Glomerular endothelial cell (primary cell): ENCODE measurements around the gene MRPS14. TPM values are rescaled to one million over a fixed set of nuclear protein-coding genes. Genes with fewer than 3 reads are reported as not detected.

Experiments used
- DNase-seq: peaks from one replicate; pipeline ENCODE4 v3.0.0-alpha.2; 2011; ENCODE audit warnings: low read depth, low spot score; ENCODE audit errors: extremely low read depth
- total RNA-seq: library from RNA; depleted of rRNA; stranded (reverse); fragments of >200 nt; gene quantifications from 2 replicates; pipeline ENCODE4 v1.2.3, GENCODE V29; 2015

MRPS14 gene
- total RNA-seq, 1 donor from 2014 or later = 15.1 TPM

- no peak for DNase-seq
Observed at GRCh38 chr1:174988986-174989385, 34.2 kb downstream of the MRPS14 start.

DNA sequence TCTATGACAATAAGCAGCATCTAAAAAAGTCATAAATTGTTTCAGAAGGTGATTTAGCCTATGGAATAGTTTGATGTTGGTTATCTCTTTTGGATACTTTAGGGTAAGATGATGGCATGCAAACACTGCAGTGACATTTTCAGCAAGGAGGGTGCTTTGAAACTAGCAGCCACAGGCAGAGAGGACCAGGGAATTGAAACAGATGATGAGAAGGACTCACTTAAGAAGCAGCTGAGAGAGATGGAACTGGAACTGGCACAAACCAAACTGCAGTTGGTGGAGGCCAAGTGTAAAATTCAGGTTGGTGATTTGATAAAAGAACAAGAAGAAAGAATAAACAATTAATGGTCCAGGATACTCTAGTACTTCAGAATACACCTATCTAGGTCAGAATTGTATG is 34.7 kb downstream of the MRPS14 start:
- no peak for DNase-seq

GRCh38 chr1:174984952-174985351 is 38.3 kb downstream of the MRPS14 start:
- DNase-seq = no peak

- DNase-seq = peak; percentile 42
Observed at GRCh38 chr1:174982971-174983689, 40.1 kb downstream of the MRPS14 start.

GRCh38 chr1:174976436-174977108 is 46.7 kb downstream of the MRPS14 start:
- DNase-seq = no peak

- DNase-seq = no peak
Observed at GRCh38 chr1:174975764-174976163, 47.5 kb downstream of the MRPS14 start.

- DNase-seq = no peak
Observed at GRCh38 chr1:174974711-174975119, 48.5 kb downstream of the MRPS14 start.

GRCh38 chr1:174971902-174972301 is 51.3 kb downstream of the MRPS14 start:
- DNase-seq = no peak

DNA sequence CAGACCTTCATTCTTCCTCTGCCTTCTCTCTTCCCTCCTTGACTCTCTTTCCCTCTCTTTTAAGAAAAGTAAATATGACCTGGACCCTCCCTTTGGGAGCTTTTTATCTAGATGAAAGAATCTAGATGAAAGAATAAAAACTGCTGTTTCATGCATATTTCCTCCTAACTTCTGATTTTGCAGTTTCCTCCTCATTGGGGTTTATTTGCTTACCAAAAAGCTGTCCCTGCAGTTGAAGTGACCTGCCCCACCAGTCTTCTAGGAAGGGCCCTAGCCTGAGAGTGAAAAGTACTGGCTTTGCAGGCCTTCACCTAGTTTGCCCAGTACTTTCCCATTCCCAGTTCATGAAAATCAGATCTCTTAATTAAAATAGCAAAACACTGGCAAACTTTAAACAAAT is 51.8 kb downstream of the MRPS14 start:
- no peak for DNase-seq

DNA sequence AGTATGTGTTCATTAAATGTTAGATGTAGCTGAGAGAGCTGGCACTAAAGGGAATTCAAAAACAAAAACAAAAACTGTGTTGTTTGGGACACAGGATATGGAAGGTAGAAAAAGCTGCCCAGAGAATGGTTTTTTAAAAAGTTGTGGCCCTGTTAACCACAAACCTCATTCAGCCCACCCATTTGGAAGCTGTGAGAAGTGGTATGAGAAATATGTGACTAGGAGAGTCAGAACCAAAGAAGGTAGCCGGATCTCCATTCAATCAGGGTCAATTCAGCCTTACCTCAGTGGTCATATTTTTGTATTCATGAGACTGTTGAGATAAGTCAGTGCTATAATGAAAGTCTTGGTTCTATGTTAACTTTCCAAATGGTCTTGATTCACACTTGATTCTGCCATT is 53.2 kb downstream of the MRPS14 start:
- DNase-seq = no peak

GRCh38 chr1:174968750-174969244 is 54.4 kb downstream of the MRPS14 start:
- peak; percentile 47 for DNase-seq

DNA sequence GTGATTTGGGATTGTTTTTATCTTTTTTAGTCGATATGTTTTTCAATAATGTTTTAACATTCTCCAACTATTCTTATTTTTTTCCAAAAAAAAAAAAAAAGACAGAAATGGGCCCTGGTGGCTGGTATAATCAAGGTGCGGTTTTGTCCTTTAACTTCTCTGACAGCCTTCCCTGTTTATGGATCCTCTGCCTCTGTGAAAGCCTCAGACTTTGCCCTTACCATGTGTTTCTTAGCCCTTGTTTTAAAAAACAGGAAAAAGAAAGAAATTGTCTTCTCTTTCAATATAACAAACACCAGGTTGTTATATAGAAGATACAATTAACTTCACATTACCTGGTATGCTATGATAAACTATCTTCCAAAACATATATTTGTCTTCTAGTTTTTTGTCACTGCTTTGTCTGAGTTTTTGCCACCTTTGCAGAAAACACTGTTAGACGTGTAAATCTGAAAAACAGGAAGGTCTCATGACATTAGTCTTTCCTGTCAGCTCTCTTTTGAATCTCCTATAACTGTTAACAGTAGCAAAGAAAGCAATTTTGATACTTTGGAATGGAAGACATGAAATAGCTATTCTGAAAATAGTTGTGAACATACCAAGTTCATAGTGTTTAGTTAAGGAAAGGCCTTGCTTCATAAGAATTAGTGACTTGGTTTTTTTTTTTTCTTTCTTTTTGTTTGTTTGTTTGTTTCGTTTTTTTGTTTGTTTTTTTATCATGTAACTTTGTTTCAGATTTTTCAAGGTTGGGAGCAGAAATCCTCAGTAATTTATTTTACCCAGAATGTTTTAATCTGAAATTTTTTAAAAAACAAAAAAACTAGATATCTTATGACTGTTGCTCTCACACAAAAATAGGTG is 55.1 kb downstream of the MRPS14 start:
- DNase-seq = no peak

GRCh38 chr1:174966008-174966572 is 57.1 kb downstream of the MRPS14 start:
- no peak for DNase-seq

DNA sequence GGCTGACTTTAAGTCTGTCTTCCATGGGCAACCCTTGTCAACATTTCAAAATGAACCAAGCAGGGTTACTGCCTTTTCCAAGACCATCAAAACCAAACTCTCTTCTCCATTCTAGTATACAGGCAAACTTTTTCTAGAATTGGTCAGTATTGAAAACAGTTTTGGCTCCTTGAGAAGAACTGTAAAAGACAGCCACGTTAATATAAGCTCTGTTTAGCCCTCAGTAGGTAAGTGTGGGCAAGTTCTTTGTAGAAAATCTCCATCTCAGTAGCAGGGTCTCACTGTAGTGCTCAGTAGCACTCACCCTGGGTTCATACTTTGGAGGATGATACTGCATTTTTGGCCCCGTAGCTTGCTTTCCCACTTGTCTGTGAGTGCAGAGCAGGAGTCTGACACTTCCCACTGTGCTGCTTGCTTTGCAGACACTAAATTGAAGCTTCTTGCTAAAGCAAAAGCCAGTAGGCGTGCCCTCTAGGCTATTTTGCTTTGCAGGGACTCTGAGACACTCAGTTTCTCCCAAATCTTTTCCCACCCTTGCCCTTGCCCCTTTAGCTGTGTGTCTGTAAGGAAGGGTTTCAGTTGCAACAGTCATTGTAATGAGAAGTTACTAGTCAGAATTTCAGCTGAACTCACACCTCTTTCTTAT is 57.7 kb downstream of the MRPS14 start:
- no peak for DNase-seq

DNA sequence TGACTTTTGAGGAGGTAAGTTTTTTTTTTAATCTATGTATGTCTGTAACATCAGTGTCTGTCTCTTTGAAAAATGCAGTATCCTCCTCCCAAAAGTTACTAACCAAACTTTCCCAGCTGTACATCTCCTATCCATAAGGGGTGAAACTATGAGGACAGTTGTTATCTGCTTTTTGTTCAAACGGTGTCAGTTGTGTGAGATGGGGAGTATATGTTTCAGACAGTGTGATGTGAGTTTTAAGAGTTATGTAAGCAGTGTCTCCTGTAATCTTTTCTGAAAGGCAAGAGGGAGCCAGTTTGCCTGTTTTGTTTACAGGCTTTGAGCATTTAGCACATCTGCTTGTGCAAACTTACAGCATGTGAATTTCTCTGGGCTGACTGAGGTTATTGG is 58.3 kb downstream of the MRPS14 start:
- no peak for DNase-seq

DNA sequence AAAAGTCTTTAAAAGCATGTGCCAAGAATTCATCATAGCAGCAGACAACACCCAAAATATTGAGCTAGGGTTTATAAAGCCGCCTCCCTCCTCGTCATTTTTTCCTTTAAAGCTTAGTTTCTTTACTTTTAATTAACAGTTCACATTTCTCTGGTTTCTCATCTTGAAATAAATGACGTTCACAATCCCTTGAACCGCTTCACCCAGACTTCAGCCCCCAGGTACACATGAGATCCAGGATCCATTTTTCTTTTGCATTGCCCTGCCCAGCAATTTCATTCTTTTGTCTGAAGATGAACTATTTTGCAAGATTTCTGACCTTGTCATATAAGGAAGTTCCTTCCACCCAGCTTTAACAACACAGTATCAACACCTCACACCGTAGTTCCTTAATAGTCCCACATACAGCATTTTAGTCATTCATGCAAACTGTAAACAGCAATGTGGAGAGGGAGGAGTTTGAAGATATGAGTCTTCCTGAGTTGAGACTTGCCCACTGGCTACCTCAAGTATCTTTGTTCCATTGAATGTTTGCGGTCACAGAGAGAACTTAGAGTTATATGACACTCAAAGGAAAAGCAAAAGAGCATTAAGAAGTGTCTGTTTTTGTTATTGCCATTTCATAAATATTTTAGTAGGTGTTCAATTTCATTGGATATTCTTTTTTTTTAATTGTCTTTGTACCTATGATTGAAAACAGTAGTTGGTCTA is 58.8 kb downstream of the MRPS14 start:
- DNase-seq = no peak

GRCh38 chr1:174963529-174964125 is 59.6 kb downstream of the MRPS14 start:
- no peak for DNase-seq
